Stimulated activated CD8-positive, alpha-beta memory T cell treated with anti-CD3 and anti-CD28 coated beads, Interleukin-7, amount 100 ng/mL, for 4 hours (primary cell): ENCODE results near the gene TEAD3.
"Not testable (repeated sequence)": the region's sequence is repeated elsewhere in the genome, so short reads cannot be mapped to it uniquely, and the experiment has no call there.

ENCODE experiments used
- DNase-seq, 2 donors: peaks; one replicate each; pipeline ENCODE4 v3.0.0-alpha.2; 2020; ENCODE audit warnings: low read depth in 2 of 2

TEAD3 gene

GRCh38 chr6:35496841-35497570 lies at the start of gene TEAD3:
Gene TEAD3, minus strand, starts transcription at chr6:35497079.
- DNase-seq = peak in 1 of 2 donors; percentile 52

- no peak for DNase-seq
These were observed 48.0 kb upstream of the TEAD3 start for GRCh38 chr6:35544769-35545361.

- DNase-seq = no peak
These were observed 46.7 kb upstream of the TEAD3 start for GRCh38 chr6:35543459-35544193.

- no peak for DNase-seq
These were observed 45.0 kb upstream of the TEAD3 start for GRCh38 chr6:35541836-35542235.

GRCh38 chr6:35539223-35539622 lies 42.3 kb upstream of the TEAD3 start:
- no peak for DNase-seq

GRCh38 chr6:35535847-35536246 lies 39.0 kb upstream of the TEAD3 start:
- DNase-seq = not testable (repeated sequence)

GRCh38 chr6:35534407-35535170 lies 37.7 kb upstream of the TEAD3 start:
- DNase-seq = no peak

- DNase-seq = no peak
These were observed 37.1 kb upstream of the TEAD3 start for GRCh38 chr6:35533981-35534380.

- DNase-seq = no peak
These were observed 35.2 kb upstream of the TEAD3 start for GRCh38 chr6:35532126-35532525.

GRCh38 chr6:35524380-35525020 lies 27.6 kb upstream of the TEAD3 start:
- no peak for DNase-seq

- peak; percentile 43 to 44 for DNase-seq
These were observed 26.1 kb upstream of the TEAD3 start for GRCh38 chr6:35522660-35523658.

GRCh38 chr6:35522151-35522550 lies 25.3 kb upstream of the TEAD3 start:
- DNase-seq = no peak

- DNase-seq = no peak
These were observed 24.4 kb upstream of the TEAD3 start for GRCh38 chr6:35521235-35521634.

- DNase-seq = no peak
These were observed 22.6 kb upstream of the TEAD3 start for GRCh38 chr6:35519313-35520015.

GRCh38 chr6:35518566-35519312 lies 21.9 kb upstream of the TEAD3 start:
- no peak for DNase-seq

- DNase-seq = not testable (repeated sequence)
These were observed 21.1 kb upstream of the TEAD3 start for GRCh38 chr6:35517978-35518377.

GRCh38 chr6:35516712-35517111 lies 19.8 kb upstream of the TEAD3 start:
- DNase-seq = no peak

- DNase-seq = not testable (repeated sequence)
These were observed 19.1 kb upstream of the TEAD3 start for GRCh38 chr6:35515939-35516338.

- DNase-seq = no peak
These were observed 17.7 kb upstream of the TEAD3 start for GRCh38 chr6:35514587-35514986.
